Activated CD4-positive, alpha-beta T cell treated with anti-CD3 and anti-CD28 coated beads, Interleukin-2, amount 10 ng/mL, durations not matched to agents 7 days and 5 days (primary cell): ENCODE data around the gene NPAS3. TPM values are rescaled to one million over a fixed set of nuclear protein-coding genes. Genes with fewer than 3 reads are reported as not detected.
A peak's percentile ranks its signal among the peaks of the same experiment; 100 is the strongest.

Experiments used
- CTCF ChIA-PET: fragments of 350-600 bp; sonication (Branson Sonifier 250); formaldehyde crosslinking; loops from one replicate; lab custom pipeline; 2021; ENCODE audit warnings: antibody characterized with exemption; lab: Charles Lee
- POLR2A ChIA-PET: fragments of 350-600 bp; sonication (Branson Sonifier 250); formaldehyde crosslinking; loops from one replicate; lab custom pipeline; 2021; ENCODE audit warnings: antibody characterized with exemption; lab: Charles Lee
- DNase-seq: peaks from one replicate; pipeline ENCODE4 v3.0.0-alpha.2; 2020
- H3K27ac Mint-ChIP-seq: one replicate; pipeline ENCODE4 v1.8.0; 2021; ENCODE audit warnings: mild to moderate bottlenecking, moderate library complexity, mixed read lengths
- H3K27me3 Mint-ChIP-seq: one replicate; pipeline ENCODE4 v1.8.0; 2021; ENCODE audit warnings: mixed read lengths
- H3K36me3 Mint-ChIP-seq: one replicate; pipeline ENCODE4 v1.8.0; 2021; ENCODE audit warnings: low read depth, mixed read lengths
- H3K4me1 Mint-ChIP-seq: one replicate; pipeline ENCODE4 v1.8.0; 2021; ENCODE audit warnings: mixed read lengths
- H3K4me3 Mint-ChIP-seq: one replicate; pipeline ENCODE4 v1.8.0; 2021; ENCODE audit warnings: mild to moderate bottlenecking, moderate library complexity, mixed read lengths
- H3K9me3 Mint-ChIP-seq: one replicate; pipeline ENCODE4 v1.8.0; 2021; ENCODE audit warnings: mixed read lengths
- total RNA-seq, 2 experiments: library from RNA; stranded (reverse); gene quantifications; one replicate each; pipeline ENCODE4 v1.2.3, GENCODE V29; 2021

Gene NPAS3
- total RNA-seq, 2 experiments from 2014 or later = not detected

- peaks cover 1% of the 10 kb centered on the region for H3K27me3 Mint-ChIP-seq
- ChIA-PET POLR2A (interaction anchor here (0.5 kb wide), 1 partner anchor 24 kb away, joined by 4 read pairs; no protein-coding TSS in a partner anchor), CTCF (no interaction called here)
- H3K4me1 Mint-ChIP-seq = peaks cover 27% of the 10 kb centered on the region
- no peaks in the 10 kb centered on the region for H3K36me3 Mint-ChIP-seq
- no peak overlapping the region for H3K4me3 Mint-ChIP-seq
- DNase-seq = no peak
- no peaks in the 10 kb centered on the region for H3K9me3 Mint-ChIP-seq
- H3K27ac Mint-ChIP-seq = no peak overlapping the region
These were observed 896.6 kb downstream of the NPAS3 start for GRCh38 chr14:33835261-33835655.

GRCh38 chr14:33835677-33836076 lies 897.0 kb downstream of the NPAS3 start:
- POLR2A ChIA-PET = no interaction called here
- Mint-ChIP-seq H3K4me3 (no peak overlapping the region), H3K4me1 (peaks cover 27% of the 10 kb centered on the region)

GRCh38 chr14:33836203-33836899 lies 897.7 kb downstream of the NPAS3 start:
- Mint-ChIP-seq H3K4me3 (no peak overlapping the region), H3K27me3 (peaks cover 1% of the 10 kb centered on the region), H3K4me1 (peaks cover 27% of the 10 kb centered on the region), H3K27ac (peak overlapping the region; percentile 70), H3K36me3 (no peaks in the 10 kb centered on the region), H3K9me3 (no peaks in the 10 kb centered on the region)
- DNase-seq = no peak
- ChIA-PET POLR2A (no interaction called here), CTCF (no interaction called here)

More at GRCh38 chr14:33835677-33836076, 897.0 kb downstream of the NPAS3 start:
- H3K27ac Mint-ChIP-seq = no peak overlapping the region
- no peaks in the 10 kb centered on the region for H3K9me3 Mint-ChIP-seq
- peaks cover 1% of the 10 kb centered on the region for H3K27me3 Mint-ChIP-seq
- H3K36me3 Mint-ChIP-seq = no peaks in the 10 kb centered on the region
- CTCF ChIA-PET = no interaction called here
- DNase-seq = no peak

GRCh38 chr14:33836900-33837577 lies 898.4 kb downstream of the NPAS3 start:
- Mint-ChIP-seq H3K27me3 (peaks cover 1% of the 10 kb centered on the region), H3K4me1 (peaks cover 27% of the 10 kb centered on the region), H3K27ac (no peak overlapping the region), H3K9me3 (no peaks in the 10 kb centered on the region), H3K4me3 (no peak overlapping the region), H3K36me3 (no peaks in the 10 kb centered on the region)
- POLR2A ChIA-PET = no interaction called here
- CTCF ChIA-PET = interaction anchor here (1.5 kb wide), 1 partner anchor 392 kb away, joined by 6 read pairs; no protein-coding TSS in a partner anchor
- no peak for DNase-seq

- ChIA-PET POLR2A (interaction anchor here (0.6 kb wide), 1 partner anchor 1728 kb away, joined by 4 read pairs; no protein-coding TSS in a partner anchor), CTCF (interaction anchor here (0.9 to 1.5 kb wide), 2 partner anchors 260 to 391 kb away, joined by 5 to 6 read pairs; no protein-coding TSS in a partner anchor)
- Mint-ChIP-seq H3K4me3 (no peak overlapping the region), H3K36me3 (no peaks in the 10 kb centered on the region), H3K4me1 (peaks cover 27% of the 10 kb centered on the region), H3K27me3 (peaks cover 1% of the 10 kb centered on the region), H3K27ac (no peak overlapping the region), H3K9me3 (no peaks in the 10 kb centered on the region)
- DNase-seq = no peak
These were observed 899.4 kb downstream of the NPAS3 start for GRCh38 chr14:33837943-33838683.

- no peaks in the 10 kb centered on the region for H3K36me3 Mint-ChIP-seq
- POLR2A ChIA-PET = no interaction called here
- peaks cover 3% of the 10 kb centered on the region for H3K27me3 Mint-ChIP-seq
- peaks cover 26% of the 10 kb centered on the region for H3K4me1 Mint-ChIP-seq
- DNase-seq = peak; percentile 73
- H3K27ac Mint-ChIP-seq = no peak overlapping the region
- CTCF ChIA-PET = interaction anchor here (0.7 to 3.2 kb wide), 3 partner anchors 179 to 259 kb away, joined by 3 to 16 read pairs (median 5); no protein-coding TSS in a partner anchor
- H3K9me3 Mint-ChIP-seq = no peaks in the 10 kb centered on the region
- no peak overlapping the region for H3K4me3 Mint-ChIP-seq
These were observed 900.8 kb downstream of the NPAS3 start for GRCh38 chr14:33839193-33840076.

- ChIA-PET CTCF (interaction anchor here (3.2 kb wide), 1 partner anchor 257 kb away, joined by 16 read pairs; no protein-coding TSS in a partner anchor), POLR2A (no interaction called here)
- no peaks in the 10 kb centered on the region for H3K9me3 Mint-ChIP-seq
- H3K4me1 Mint-ChIP-seq = peaks cover 22% of the 10 kb centered on the region
- no peak overlapping the region for H3K4me3 Mint-ChIP-seq
- H3K27me3 Mint-ChIP-seq = peaks cover 3% of the 10 kb centered on the region
- DNase-seq = no peak
- H3K36me3 Mint-ChIP-seq = no peaks in the 10 kb centered on the region
- no peak overlapping the region for H3K27ac Mint-ChIP-seq
These were observed 902.1 kb downstream of the NPAS3 start for GRCh38 chr14:33840797-33841196.

GRCh38 chr14:33842299-33842698 lies 903.6 kb downstream of the NPAS3 start:
- no peaks in the 10 kb centered on the region for H3K9me3 Mint-ChIP-seq
- POLR2A ChIA-PET = no interaction called here
- no peak for DNase-seq
- no peak overlapping the region for H3K27ac Mint-ChIP-seq
- CTCF ChIA-PET = interaction anchor here (1.0 to 3.2 kb wide), 2 partner anchors 214 to 256 kb away, joined by 4 to 16 read pairs; no protein-coding TSS in a partner anchor
- peaks cover 12% of the 10 kb centered on the region for H3K4me1 Mint-ChIP-seq
- no peak overlapping the region for H3K4me3 Mint-ChIP-seq
- peaks cover 7% of the 10 kb centered on the region for H3K27me3 Mint-ChIP-seq
- no peaks in the 10 kb centered on the region for H3K36me3 Mint-ChIP-seq

- no peaks in the 10 kb centered on the region for H3K9me3 Mint-ChIP-seq
- no peak for DNase-seq
- POLR2A ChIA-PET = no interaction called here
- H3K27me3 Mint-ChIP-seq = peaks cover 9% of the 10 kb centered on the region
- CTCF ChIA-PET = interaction anchor here (0.6 to 1.5 kb wide), 3 partner anchors 51 to 376 kb away, joined by 3 to 4 read pairs (median 3); no protein-coding TSS in a partner anchor
- no peak overlapping the region for H3K4me3 Mint-ChIP-seq
- peaks cover 8% of the 10 kb centered on the region for H3K4me1 Mint-ChIP-seq
- no peaks in the 10 kb centered on the region for H3K36me3 Mint-ChIP-seq
- no peak overlapping the region for H3K27ac Mint-ChIP-seq
These were observed 905.4 kb downstream of the NPAS3 start for GRCh38 chr14:33844118-33844517.

- Mint-ChIP-seq H3K27ac (no peak overlapping the region), H3K4me3 (no peak overlapping the region), H3K36me3 (no peaks in the 10 kb centered on the region), H3K9me3 (no peaks in the 10 kb centered on the region), H3K27me3 (peaks cover 15% of the 10 kb centered on the region), H3K4me1 (peaks cover 2% of the 10 kb centered on the region)
- POLR2A ChIA-PET = no interaction called here
- CTCF ChIA-PET = no interaction called here
- DNase-seq = no peak
These were observed 907.6 kb downstream of the NPAS3 start for GRCh38 chr14:33846100-33846824.

- CTCF ChIA-PET = no interaction called here
- no peaks in the 10 kb centered on the region for H3K9me3 Mint-ChIP-seq
These were observed 908.4 kb downstream of the NPAS3 start for GRCh38 chr14:33847066-33847465.

More at GRCh38 chr14:33847066-33847465, 908.4 kb downstream of the NPAS3 start:
- Mint-ChIP-seq H3K36me3 (no peaks in the 10 kb centered on the region), H3K27me3 (peaks cover 17% of the 10 kb centered on the region), H3K27ac (no peak overlapping the region), H3K4me3 (no peak overlapping the region), H3K4me1 (peaks cover 2% of the 10 kb centered on the region)
- no peak for DNase-seq
- POLR2A ChIA-PET = no interaction called here
